ENCODE results near the gene GABARAPL1. TPM values are rescaled to one million over a fixed set of nuclear protein-coding genes. Genes with fewer than 3 reads are reported as not detected.

The GABARAPL1 gene
- total RNA-seq, 1 experiment from 2014 or later, result 55.6 TPM

- no peak overlapping the region for H2AFZ ChIP-seq (ENCODE audit: low read length)
- H2BK15ac ChIP-seq (ENCODE audit: low read depth, low read length), result no peak overlapping the region
- no peaks in the 10 kb centered on the region for H3K4me1 ChIP-seq (ENCODE audit: insufficient read depth, low read length)
- no peak overlapping the region for H3K23ac ChIP-seq (ENCODE audit: insufficient read length, low read depth, low read length)
- TF ChIP-seq, protein P1, sequence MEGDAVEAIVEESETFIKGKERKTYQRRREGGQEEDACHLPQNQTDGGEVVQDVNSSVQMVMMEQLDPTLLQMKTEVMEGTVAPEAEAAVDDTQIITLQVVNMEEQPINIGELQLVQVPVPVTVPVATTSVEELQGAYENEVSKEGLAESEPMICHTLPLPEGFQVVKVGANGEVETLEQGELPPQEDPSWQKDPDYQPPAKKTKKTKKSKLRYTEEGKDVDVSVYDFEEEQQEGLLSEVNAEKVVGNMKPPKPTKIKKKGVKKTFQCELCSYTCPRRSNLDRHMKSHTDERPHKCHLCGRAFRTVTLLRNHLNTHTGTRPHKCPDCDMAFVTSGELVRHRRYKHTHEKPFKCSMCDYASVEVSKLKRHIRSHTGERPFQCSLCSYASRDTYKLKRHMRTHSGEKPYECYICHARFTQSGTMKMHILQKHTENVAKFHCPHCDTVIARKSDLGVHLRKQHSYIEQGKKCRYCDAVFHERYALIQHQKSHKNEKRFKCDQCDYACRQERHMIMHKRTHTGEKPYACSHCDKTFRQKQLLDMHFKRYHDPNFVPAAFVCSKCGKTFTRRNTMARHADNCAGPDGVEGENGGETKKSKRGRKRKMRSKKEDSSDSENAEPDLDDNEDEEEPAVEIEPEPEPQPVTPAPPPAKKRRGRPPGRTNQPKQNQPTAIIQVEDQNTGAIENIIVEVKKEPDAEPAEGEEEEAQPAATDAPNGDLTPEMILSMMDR (conservative IDR thresholded peaks at IDR 0.05), result no peak
- no peak overlapping the region for H2BK12ac ChIP-seq (ENCODE audit: insufficient read length, low read depth, low read length)
- H2BK20ac ChIP-seq (ENCODE audit: low read depth, low read length, poor library complexity, severe bottlenecking), result no peak overlapping the region
- H3K56ac ChIP-seq (ENCODE audit: insufficient read length, low read depth, low read length), result no peak overlapping the region
- H3K4me2 ChIP-seq (ENCODE audit: insufficient read depth, insufficient read length, low read length), result no peak overlapping the region
- no peak for DNase-seq
- no peak overlapping the region for H4K91ac ChIP-seq (ENCODE audit: insufficient read length, low read depth, low read length)
- H3K27me3 ChIP-seq (ENCODE audit: insufficient read depth, low read length), result no peaks in the 10 kb centered on the region
- Mint-ChIP-seq H3K4me1 (peaks cover 11 to 12% of the 10 kb centered on the region in 2 experiments), H3K27ac (no peak overlapping the region), H3K36me3 (ENCODE audit: insufficient read depth in 1 of 3, low read depth in 3 of 3) (peaks cover 0 to 8% (median 0%) of the 10 kb centered on the region in 3 experiments; a peak in 3 of 7 replicates), H3K9me3 (peaks cover 4 to 8% of the 10 kb centered on the region in 2 experiments; a peak in 3 of 5 replicates), H3K27me3 (ENCODE audit: low read depth) (no peaks in the 10 kb centered on the region), H3K4me3 (no peak overlapping the region)
- H3K4ac ChIP-seq (ENCODE audit: low read depth, low read length), result no peak overlapping the region
- H3T11ph ChIP-seq (ENCODE audit: low read length), result no peak overlapping the region
- H3K18ac ChIP-seq (ENCODE audit: insufficient read length, low read depth, low read length), result no peak overlapping the region
- H3K9ac ChIP-seq (ENCODE audit: extremely low read depth, insufficient read length, low read length), result no peak overlapping the region
- no peak overlapping the region for H4K8ac ChIP-seq (replicated peaks; ENCODE audit: insufficient read length, low read depth, low read length)
- no peak overlapping the region for H2BK5ac ChIP-seq (ENCODE audit: insufficient read length, low read length)
- H2BK120ac ChIP-seq (ENCODE audit: low read depth, low read length, poor library complexity, severe bottlenecking), result no peak overlapping the region
- H4K20me1 ChIP-seq (ENCODE audit: control insufficient read depth, insufficient read depth, insufficient read length), result no peaks in the 10 kb centered on the region
- H3K79me2 ChIP-seq (ENCODE audit: insufficient read depth, low read length), result no peaks in the 10 kb centered on the region
- H2AK5ac ChIP-seq (ENCODE audit: insufficient read length, low read length), result no peak overlapping the region
- no peak overlapping the region for H4K5ac ChIP-seq (ENCODE audit: insufficient read length, low read depth, low read length)
- no peaks in the 10 kb centered on the region for H3K23me2 ChIP-seq (ENCODE audit: insufficient read length, low read depth, low read length, poor library complexity, severe bottlenecking)
- H3K27ac ChIP-seq (ENCODE audit: insufficient read length, low read depth, low read length), result no peak overlapping the region
- H3K79me1 ChIP-seq (ENCODE audit: insufficient read depth, low read depth, low read length, poor library complexity, severe bottlenecking), result no peaks in the 10 kb centered on the region
- WGBS (ENCODE audit: extremely low coverage, insufficient read length, low lambda C conversion rate), result no CpG with 5 or more reads among the region's 2 CpGs
- no peak overlapping the region for H3K14ac ChIP-seq (ENCODE audit: insufficient read depth, low read length)
- H3K9me3 ChIP-seq (ENCODE audit: control insufficient read depth, low read depth, low read length), result no peaks in the 10 kb centered on the region
Measured at GRCh38 chr12:10241727-10242126, 29.1 kb downstream of the GABARAPL1 start.
